Vagina (tissue), 2 donors: Measurements from ENCODE around the gene ULK4. TPM values are rescaled to one million over a fixed set of nuclear protein-coding genes. Genes with fewer than 3 reads are reported as not detected.

Experiments
- DNase-seq, 2 donors: peaks; one replicate each; pipeline ENCODE4 v3.0.0-alpha.2; 2017; ENCODE audit errors: extremely low spot score in 2 of 2
- H3K27ac ChIP-seq: fragments of 200-600 bp; sonication (generic); one replicate; pipeline ENCODE4 v1.5.1; 2019
- H3K27me3 ChIP-seq: fragments of 200-600 bp; sonication (generic); one replicate; pipeline ENCODE4 v1.5.1; 2019
- H3K36me3 ChIP-seq, 2 donors: fragments of 200-600 bp; sonication (generic); one replicate each; pipeline ENCODE4 v1.5.1; 2017 to 2019
- H3K4me1 ChIP-seq: fragments of 200-600 bp; sonication (generic); one replicate; pipeline ENCODE4 v1.5.1; 2019
- H3K4me3 ChIP-seq, 2 donors: fragments of 200-600 bp; sonication (generic); 1 replicate in 1 of 2; 2 replicates in 1 of 2; pipeline ENCODE4 v1.5.1; 2016 to 2019
- H3K9me3 ChIP-seq: fragments of 200-600 bp; sonication (generic); one replicate; pipeline ENCODE4 v1.5.1; 2019
- POLR2A ChIP-seq, 2 donors: fragments of 450-650 bp; IDR thresholded peaks; one replicate each; pipeline ENCODE4 v1.6.1; 2017; ENCODE audit warnings: antibody characterized with exemption in 2 of 2, mild to moderate bottlenecking in 2 of 2, moderate library complexity in 2 of 2
- POLR2AphosphoS5 ChIP-seq, 2 donors: sonication (generic); formaldehyde crosslinking; IDR thresholded peaks; one replicate each; pipeline ENCODE4 v1.9.0; 2017; ENCODE audit warnings: antibody characterized with exemption in 2 of 2, mild to moderate bottlenecking in 2 of 2, low read depth in 1 of 2; ENCODE audit not compliant: insufficient read depth in 1 of 2
- intact Hi-C: fragments of 100-400 bp; cut with DNase I; formaldehyde crosslinking; loops from one replicate; pipeline ENCODE4 v1.15.1; 2023
- total RNA-seq: library from RNA; depleted of rRNA; stranded (reverse); fragments of >200 nt; gene quantifications from one replicate; pipeline ENCODE4 v1.2.3, GENCODE V29; 2016
- TF ChIP-seq, protein P1 (sequence below), 3 experiments: fragments of 450-650 bp in 2 of 3; fragments of 200-600 bp in 1 of 3; sonication (generic) in 1 of 3; IDR thresholded peaks; one replicate each; pipeline ENCODE4 v1.5.1; 2017 to 2019; ENCODE audit warnings: antibody characterized with exemption in 3 of 3, mild to moderate bottlenecking in 2 of 3, moderate library complexity in 2 of 3

ULK4 gene
- total RNA-seq, 1 donor from 2014 or later: 24.1 TPM

DNA sequence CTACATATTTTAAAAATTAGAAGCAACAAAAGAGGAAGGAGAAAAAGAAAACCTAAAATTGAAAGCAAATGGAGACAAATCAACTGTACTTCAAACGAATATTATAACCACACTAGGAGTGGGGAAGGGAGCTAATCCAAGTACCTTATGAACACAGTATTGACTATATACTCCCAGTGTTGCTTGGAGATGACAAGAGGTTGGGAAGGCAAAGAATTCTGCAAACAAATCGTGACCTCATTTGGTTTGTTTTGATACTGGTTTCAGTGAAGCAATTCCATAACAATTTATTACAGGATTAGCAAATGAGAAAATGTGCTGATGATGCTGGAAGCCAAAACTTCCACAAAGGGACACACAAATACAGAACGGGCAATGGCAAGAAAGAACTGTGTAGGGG is 268.1 kb downstream of the ULK4 start:
- H3K9me3 ChIP-seq: no peaks in the 10 kb centered on the region
- H3K36me3 ChIP-seq: no peaks in the 10 kb centered on the region
- TF ChIP-seq POLR2AphosphoS5 (IDR thresholded peaks at IDR 0.05; ENCODE audit: insufficient read depth in 1 of 2, low read depth in 1 of 2): no peak
- TF ChIP-seq, protein P1, sequence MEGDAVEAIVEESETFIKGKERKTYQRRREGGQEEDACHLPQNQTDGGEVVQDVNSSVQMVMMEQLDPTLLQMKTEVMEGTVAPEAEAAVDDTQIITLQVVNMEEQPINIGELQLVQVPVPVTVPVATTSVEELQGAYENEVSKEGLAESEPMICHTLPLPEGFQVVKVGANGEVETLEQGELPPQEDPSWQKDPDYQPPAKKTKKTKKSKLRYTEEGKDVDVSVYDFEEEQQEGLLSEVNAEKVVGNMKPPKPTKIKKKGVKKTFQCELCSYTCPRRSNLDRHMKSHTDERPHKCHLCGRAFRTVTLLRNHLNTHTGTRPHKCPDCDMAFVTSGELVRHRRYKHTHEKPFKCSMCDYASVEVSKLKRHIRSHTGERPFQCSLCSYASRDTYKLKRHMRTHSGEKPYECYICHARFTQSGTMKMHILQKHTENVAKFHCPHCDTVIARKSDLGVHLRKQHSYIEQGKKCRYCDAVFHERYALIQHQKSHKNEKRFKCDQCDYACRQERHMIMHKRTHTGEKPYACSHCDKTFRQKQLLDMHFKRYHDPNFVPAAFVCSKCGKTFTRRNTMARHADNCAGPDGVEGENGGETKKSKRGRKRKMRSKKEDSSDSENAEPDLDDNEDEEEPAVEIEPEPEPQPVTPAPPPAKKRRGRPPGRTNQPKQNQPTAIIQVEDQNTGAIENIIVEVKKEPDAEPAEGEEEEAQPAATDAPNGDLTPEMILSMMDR (IDR thresholded peaks at IDR 0.05): no peak
- no peak for TF ChIP-seq POLR2A (IDR thresholded peaks at IDR 0.05)
- peak overlapping the region; percentile 24 for H3K27ac ChIP-seq
- H3K4me3 ChIP-seq: no peak overlapping the region
- no peaks in the 10 kb centered on the region for H3K4me1 ChIP-seq
- intact Hi-C loops: no loop called here
- no peaks in the 10 kb centered on the region for H3K27me3 ChIP-seq
- DNase-seq: no peak

DNA sequence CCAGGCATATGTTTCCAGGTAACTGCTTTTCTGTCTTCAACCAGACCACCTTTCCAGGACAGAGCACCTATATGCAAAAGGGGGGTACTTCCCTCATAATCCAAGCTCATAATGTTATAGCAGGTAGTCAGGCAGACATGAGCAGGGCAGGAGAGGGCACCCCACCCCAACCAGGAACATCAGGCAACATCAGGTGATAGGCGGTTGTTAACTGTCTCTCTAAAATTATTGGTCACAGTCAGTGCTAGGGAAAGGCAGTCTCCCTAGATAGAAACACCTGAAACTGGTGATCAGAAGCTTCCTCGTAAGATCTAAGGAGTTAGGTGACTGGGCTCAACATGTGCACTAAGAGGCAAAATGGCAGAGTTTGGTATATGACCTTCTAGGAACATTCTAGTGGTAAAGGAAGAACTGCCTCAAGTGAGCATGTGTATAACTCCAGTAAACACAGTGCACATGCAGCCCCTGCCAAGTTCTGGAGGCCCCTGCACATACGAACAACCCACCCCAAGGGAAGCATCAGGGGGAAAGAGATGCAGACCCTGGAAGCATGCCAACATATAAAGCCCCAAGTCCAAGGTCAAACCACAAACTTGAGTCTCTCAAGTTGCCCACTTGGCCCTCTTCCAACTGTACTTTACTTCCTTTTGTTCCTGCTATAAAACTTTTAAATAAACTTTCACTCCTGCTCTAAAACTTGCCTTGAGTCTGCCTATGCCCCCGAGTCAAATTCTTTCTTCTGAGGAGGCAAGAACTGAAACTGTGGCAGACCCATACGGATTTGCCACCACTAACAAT is 270.9 kb downstream of the ULK4 start:
- H3K4me3 ChIP-seq: no peak overlapping the region
- intact Hi-C loops: no loop called here
- H3K27me3 ChIP-seq: no peaks in the 10 kb centered on the region
- no peaks in the 10 kb centered on the region for H3K9me3 ChIP-seq
- peaks cover 6% of the 10 kb centered on the region for H3K4me1 ChIP-seq
- H3K27ac ChIP-seq: no peak overlapping the region
- TF ChIP-seq POLR2AphosphoS5 (IDR thresholded peaks at IDR 0.05; ENCODE audit: insufficient read depth in 1 of 2, low read depth in 1 of 2) (no peak), POLR2A (IDR thresholded peaks at IDR 0.05) (no peak)
- TF ChIP-seq, protein P1 (IDR thresholded peaks at IDR 0.05): no peak
- no peak for DNase-seq
- H3K36me3 ChIP-seq: no peaks in the 10 kb centered on the region

DNA sequence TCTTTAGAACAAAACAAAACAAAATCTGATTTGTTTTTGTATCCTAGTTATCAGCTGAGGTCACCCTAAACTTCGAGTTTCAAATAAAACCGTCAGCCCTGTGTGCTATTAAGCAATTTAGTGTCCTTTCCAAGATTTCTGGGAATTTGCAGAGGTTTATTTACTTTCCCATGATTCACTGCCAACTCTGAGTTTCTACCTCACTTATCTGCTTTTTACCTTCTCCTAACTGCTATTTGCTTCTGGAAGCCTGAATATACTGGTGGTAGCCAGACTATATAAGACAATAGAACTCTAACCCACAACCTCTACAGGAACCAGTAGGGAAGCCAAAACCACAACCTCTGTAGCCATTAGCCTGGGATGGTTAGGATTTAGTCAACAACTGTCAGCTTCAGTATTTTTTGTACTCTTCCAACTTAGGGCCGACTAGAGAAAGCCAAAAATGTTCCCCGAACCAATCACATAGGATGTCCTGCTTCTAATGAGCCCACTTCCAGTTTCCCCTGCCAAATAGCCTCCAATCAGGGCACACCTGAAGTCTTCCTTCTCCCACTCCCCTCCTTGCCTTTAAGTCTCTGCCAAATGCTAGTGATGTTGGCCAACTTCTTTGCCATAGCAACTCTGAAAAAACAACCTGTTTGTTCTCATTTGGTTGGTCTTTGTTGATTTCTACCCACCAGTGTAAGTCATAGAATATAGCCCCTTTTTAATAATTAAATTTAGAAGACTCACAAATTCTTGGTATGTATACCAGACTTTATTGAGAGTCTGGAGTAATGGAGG is 273.1 kb downstream of the ULK4 start:
- H3K36me3 ChIP-seq: no peaks in the 10 kb centered on the region
- no peaks in the 10 kb centered on the region for H3K9me3 ChIP-seq
- DNase-seq: no peak
- peaks cover 18% of the 10 kb centered on the region for H3K4me1 ChIP-seq
- TF ChIP-seq POLR2AphosphoS5 (IDR thresholded peaks at IDR 0.05; ENCODE audit: insufficient read depth in 1 of 2, low read depth in 1 of 2) (peak in 1 of 2 donors; percentile 54), POLR2A (IDR thresholded peaks at IDR 0.05) (no peak)
- no peak overlapping the region for H3K4me3 ChIP-seq
- H3K27ac ChIP-seq: peak overlapping the region; percentile 55
- intact Hi-C loops: no loop called here
- H3K27me3 ChIP-seq: no peaks in the 10 kb centered on the region

DNA sequence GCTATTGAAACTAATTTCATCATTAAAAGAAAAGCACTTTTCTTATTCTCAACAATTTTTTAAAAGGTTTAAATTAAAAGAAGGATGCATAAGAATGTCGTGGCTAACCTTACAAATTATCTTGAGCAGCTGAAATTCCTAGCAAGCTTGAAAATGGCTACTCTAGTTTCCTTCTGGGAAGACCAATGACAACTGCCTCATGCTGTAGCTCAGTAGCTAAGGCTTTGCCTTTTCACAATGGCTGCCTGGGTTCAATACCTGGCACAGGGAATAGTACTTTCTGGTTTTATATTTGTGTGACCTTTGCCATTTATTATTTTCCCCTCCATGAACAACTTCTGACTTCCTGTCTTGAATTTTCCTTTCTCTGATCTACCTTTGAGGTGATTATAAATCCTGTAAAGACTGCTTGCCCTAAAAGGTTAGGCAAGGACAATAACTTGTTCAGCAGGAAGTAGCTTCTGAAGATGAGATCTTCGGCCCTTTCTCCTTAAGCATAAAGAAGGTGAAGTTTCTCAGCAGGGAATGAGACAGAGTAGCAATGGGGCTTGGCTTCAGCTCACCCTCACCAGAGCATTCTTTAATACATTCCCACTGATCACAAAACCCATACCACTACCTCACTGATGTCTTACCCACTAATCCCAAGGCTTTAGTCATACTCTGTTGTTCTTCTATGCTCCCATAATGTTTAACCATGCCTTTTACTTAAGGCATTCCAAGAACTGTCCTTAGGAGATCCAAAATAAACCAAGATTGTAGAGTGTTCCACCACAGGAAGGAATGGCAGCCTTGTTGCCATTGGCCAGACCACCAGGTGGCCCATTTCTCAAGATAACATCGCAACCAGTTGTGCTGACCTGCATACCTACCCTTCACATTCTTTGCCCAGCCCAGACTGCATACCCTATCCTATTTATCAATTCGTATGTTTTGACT is 276.8 kb downstream of the ULK4 start:
- no peaks in the 10 kb centered on the region for H3K36me3 ChIP-seq
- DNase-seq: no peak
- H3K4me1 ChIP-seq: peaks cover 54% of the 10 kb centered on the region
- no peak overlapping the region for H3K4me3 ChIP-seq
- H3K9me3 ChIP-seq: no peaks in the 10 kb centered on the region
- TF ChIP-seq, protein P1 (IDR thresholded peaks at IDR 0.05): no peak
- TF ChIP-seq POLR2A (IDR thresholded peaks at IDR 0.05) (no peak), POLR2AphosphoS5 (IDR thresholded peaks at IDR 0.05; ENCODE audit: insufficient read depth in 1 of 2, low read depth in 1 of 2) (no peak)
- intact Hi-C loops: no loop called here
- H3K27ac ChIP-seq: no peak overlapping the region
- no peaks in the 10 kb centered on the region for H3K27me3 ChIP-seq
